Endothelial cell (in vitro differentiated cells): ENCODE measurements around the gene DRAXIN. TPM values are rescaled to one million over a fixed set of nuclear protein-coding genes. Genes with fewer than 3 reads are reported as not detected.

ENCODE experiments used
- DNase-seq: peaks from one replicate; pipeline ENCODE4 v3.0.0; 2021; ENCODE audit warnings: low spot score
- H3K27ac Mint-ChIP-seq: one replicate; pipeline ENCODE4 v1.8.0; 2021; ENCODE audit warnings: mixed read lengths, inconsistent platforms; ENCODE audit not compliant: unreplicated experiment
- H3K27me3 Mint-ChIP-seq: one replicate; pipeline ENCODE4 v1.8.0; 2021; ENCODE audit warnings: mild to moderate bottlenecking, moderate library complexity, mixed read lengths, inconsistent platforms; ENCODE audit not compliant: unreplicated experiment
- H3K36me3 Mint-ChIP-seq: one replicate; pipeline ENCODE4 v1.8.0; 2021; ENCODE audit warnings: mild to moderate bottlenecking, low read depth, mixed read lengths, inconsistent platforms; ENCODE audit not compliant: unreplicated experiment
- H3K4me1 Mint-ChIP-seq: one replicate; pipeline ENCODE4 v1.8.0; 2021; ENCODE audit warnings: mild to moderate bottlenecking, mixed read lengths, inconsistent platforms; ENCODE audit not compliant: unreplicated experiment
- H3K4me3 Mint-ChIP-seq: one replicate; pipeline ENCODE4 v1.8.0; 2021; ENCODE audit warnings: mild to moderate bottlenecking, mixed read lengths, inconsistent platforms; ENCODE audit not compliant: unreplicated experiment
- H3K9me3 Mint-ChIP-seq: one replicate; pipeline ENCODE4 v1.8.0; 2021; ENCODE audit warnings: mixed read lengths, inconsistent platforms; ENCODE audit not compliant: unreplicated experiment
- CTCF ChIP-seq: fragments of 200-600 bp; sonication (generic); IDR thresholded peaks from one replicate; pipeline ENCODE4 v1.5.0; 2021; ENCODE audit warnings: antibody characterized with exemption; ENCODE audit not compliant: unreplicated experiment
- total RNA-seq: library from RNA; stranded (reverse); fragmentation: NEBNext Ultra II Directional; extraction: Animal tissue kit (Norgen Biotek cat#: 25700); gene quantifications from one replicate; pipeline ENCODE4 v1.2.1, GENCODE V29; 2021; ENCODE audit not compliant: unreplicated experiment

The DRAXIN gene
- total RNA-seq, 1 donor from 2014 or later, result 0.46 TPM

- no peak overlapping the region for H3K27ac Mint-ChIP-seq
- TF ChIP-seq CTCF, result no peak
- no peaks in the 10 kb centered on the region for H3K4me1 Mint-ChIP-seq
- no peak overlapping the region for H3K4me3 Mint-ChIP-seq
- H3K36me3 Mint-ChIP-seq, result peaks cover 6% of the 10 kb centered on the region
- peaks cover 2% of the 10 kb centered on the region for H3K27me3 Mint-ChIP-seq
- no peak for DNase-seq
- H3K9me3 Mint-ChIP-seq, result no peaks in the 10 kb centered on the region
Measured at GRCh38 chr1:11746795-11747487, 55.4 kb downstream of the DRAXIN start.

GRCh38 chr1:11748294-11749202, 57.0 kb downstream of the DRAXIN start:
- H3K27me3 Mint-ChIP-seq, result peaks cover 2% of the 10 kb centered on the region
- H3K9me3 Mint-ChIP-seq, result no peaks in the 10 kb centered on the region
- H3K4me3 Mint-ChIP-seq, result no peak overlapping the region
- peaks cover 2% of the 10 kb centered on the region for H3K4me1 Mint-ChIP-seq
- no peak for TF ChIP-seq CTCF
- H3K36me3 Mint-ChIP-seq, result peaks cover 6% of the 10 kb centered on the region
- no peak overlapping the region for H3K27ac Mint-ChIP-seq
- DNase-seq, result no peak

GRCh38 chr1:11749203-11749689, 57.7 kb downstream of the DRAXIN start:
- no peaks in the 10 kb centered on the region for H3K9me3 Mint-ChIP-seq
- peaks cover 6% of the 10 kb centered on the region for H3K36me3 Mint-ChIP-seq
- no peak overlapping the region for H3K27ac Mint-ChIP-seq
- peaks cover 7% of the 10 kb centered on the region for H3K4me1 Mint-ChIP-seq
- peaks cover 2% of the 10 kb centered on the region for H3K27me3 Mint-ChIP-seq
- no peak overlapping the region for H3K4me3 Mint-ChIP-seq
- peak; percentile 49 for DNase-seq
- no peak for TF ChIP-seq CTCF

- no peak for TF ChIP-seq CTCF
- no peak for DNase-seq
- Mint-ChIP-seq H3K27me3 (peaks cover 2% of the 10 kb centered on the region), H3K27ac (no peak overlapping the region), H3K36me3 (peaks cover 6% of the 10 kb centered on the region), H3K9me3 (no peaks in the 10 kb centered on the region), H3K4me3 (no peak overlapping the region), H3K4me1 (peaks cover 7% of the 10 kb centered on the region)
Measured at GRCh38 chr1:11749996-11750395, 58.5 kb downstream of the DRAXIN start.

GRCh38 chr1:11751087-11751486, 59.6 kb downstream of the DRAXIN start:
- H3K9me3 Mint-ChIP-seq, result no peaks in the 10 kb centered on the region
- TF ChIP-seq CTCF, result no peak
- no peak overlapping the region for H3K27ac Mint-ChIP-seq
- DNase-seq, result no peak
- H3K4me1 Mint-ChIP-seq, result peaks cover 7% of the 10 kb centered on the region
- peaks cover 5% of the 10 kb centered on the region for H3K27me3 Mint-ChIP-seq
- H3K36me3 Mint-ChIP-seq, result peaks cover 6% of the 10 kb centered on the region
- no peak overlapping the region for H3K4me3 Mint-ChIP-seq
